ENCODE data around the gene WNT10A.
A peak's percentile ranks its signal among the peaks of the same experiment; 100 is the strongest.

Gene WNT10A

DNA sequence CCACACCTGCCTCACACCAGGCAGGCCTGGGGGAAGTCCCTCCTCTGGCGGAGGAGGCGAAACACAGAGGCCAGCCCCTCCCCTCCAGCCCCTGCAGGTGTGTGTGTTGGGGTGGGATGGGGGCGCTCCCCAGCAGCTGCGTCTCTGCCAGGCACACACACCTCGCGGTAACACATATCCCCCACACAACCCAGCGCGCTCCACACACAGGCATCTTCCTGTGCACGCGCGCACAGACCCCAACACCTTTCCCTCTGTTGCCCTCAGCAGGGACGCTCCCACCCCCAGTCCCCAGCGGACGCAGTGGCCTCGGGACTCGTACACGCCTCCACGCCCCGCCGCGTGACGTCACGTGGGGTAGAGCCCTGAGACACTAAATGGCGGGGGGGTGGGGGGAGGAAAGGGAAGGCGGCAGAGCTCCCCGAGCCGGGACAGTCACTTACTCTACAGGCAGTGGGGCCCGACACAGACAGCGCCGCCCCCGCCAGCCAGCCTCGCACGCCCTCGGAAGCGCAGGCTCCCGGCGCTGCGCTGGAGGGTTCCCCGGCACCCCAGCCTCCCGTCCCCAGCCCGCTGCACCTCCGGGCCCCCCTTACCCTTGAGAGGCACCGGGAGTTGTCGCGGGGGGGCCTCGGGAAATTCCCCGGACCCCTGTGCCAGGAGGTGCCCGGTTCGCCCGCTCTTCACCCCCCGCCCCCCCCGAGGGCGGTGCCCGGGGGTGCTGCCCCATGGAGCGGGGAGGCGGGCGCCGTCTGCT is at the start of gene WNT10A:
WNT10A (plus strand) TSS at position 751 of the 757 bp plus-strand sequence. CDS start 144 bp downstream, outside the sequence.
- ChIA-PET POLR2A (interaction anchor here (1.1 to 1.3 kb wide), 2 partner anchors 18 to 19 kb away, joined by 3 to 6 read pairs; no protein-coding TSS in a partner anchor), CTCF (interaction anchor here (0.6 to 17.7 kb wide), 6 partner anchors 7 to 754 kb away, joined by 3 to 552 read pairs (median 4); no protein-coding TSS in a partner anchor)
- H3K9me3 ChIP-seq (ENCODE audit: control insufficient read depth, insufficient read depth, low read depth, low read length) = no peaks in the 10 kb centered on the region
- no peak within 1 kb of the TSS for H3K27ac ChIP-seq (ENCODE audit: extremely low read depth, low read depth, low read length)
- H3K4me1 ChIP-seq (ENCODE audit: control insufficient read depth, insufficient read depth, low read length) = peaks cover 3% of the 10 kb centered on the region
- no peaks in the 10 kb centered on the region for H3K36me3 ChIP-seq (ENCODE audit: control insufficient read depth in 2 of 2, insufficient read depth in 1 of 2, low read length in 2 of 2)
- H3K4me3 ChIP-seq (ENCODE audit: low read depth, low read length) = peak within 1 kb of the TSS; percentile 17; the same call in 1 of the 2 replicates
- TF ChIP-seq ZNF24 (tag by site-specific recombination; IDR thresholded peaks at IDR 0.05) (no peak), ZNF585B (tag by site-specific recombination; IDR thresholded peaks at IDR 0.05) (no peak), ZNF155 (tag by site-specific recombination; IDR thresholded peaks at IDR 0.05) (no peak), KLF10 (tag by site-specific recombination; IDR thresholded peaks at IDR 0.05) (no peak), ZNF274 (IDR thresholded peaks at IDR 0.05; ENCODE audit: low read length) (no peak), ZNF274 (tag by site-specific recombination; IDR thresholded peaks at IDR 0.05; ENCODE audit: borderline replicate concordance) (no peak), ZSCAN23 (tag by site-specific recombination; IDR thresholded peaks at IDR 0.05) (no peak), ZNF629 (tag by site-specific recombination; IDR thresholded peaks at IDR 0.05) (peak; percentile 25; the same call in 1 of the 2 replicates), ZFP41 (tag by site-specific recombination; IDR thresholded peaks at IDR 0.05; ENCODE audit: borderline replicate concordance) (no peak), TCF7L2 (IDR thresholded peaks at IDR 0.05; ENCODE audit: borderline replicate concordance, low read depth, low read length) (no peak), ZNF596 (tag by site-specific recombination; IDR thresholded peaks at IDR 0.05) (no peak), ZNF677 (tag by site-specific recombination; IDR thresholded peaks at IDR 0.05) (no peak), ZBTB21 (tag by site-specific recombination; IDR thresholded peaks at IDR 0.05) (peak; percentile 53; the same call in 1 of the 2 replicates), ZNF530 (tag by site-specific recombination; IDR thresholded peaks at IDR 0.05; ENCODE audit: low read depth) (no peak), GLIS2 (tag by site-specific recombination; IDR thresholded peaks at IDR 0.05) (peak; percentile 86), ZNF426 (tag by site-specific recombination; IDR thresholded peaks at IDR 0.05) (no peak), ZNF837 (tag by site-specific recombination; IDR thresholded peaks at IDR 0.05) (no peak), KLF1 (tag by site-specific recombination; IDR thresholded peaks at IDR 0.05) (peak; percentile 32; the same call in 1 of the 2 replicates), ZNF747 (tag by site-specific recombination; IDR thresholded peaks at IDR 0.05) (no peak), ZFP69B (tag by site-specific recombination; IDR thresholded peaks at IDR 0.05) (peak; percentile 92), ZNF521 (tag by site-specific recombination; IDR thresholded peaks at IDR 0.05) (no peak), ZNF791 (tag by site-specific recombination; IDR thresholded peaks at IDR 0.05) (no peak), ZNF561 (tag by site-specific recombination; IDR thresholded peaks at IDR 0.05; ENCODE audit: borderline replicate concordance) (no peak), ZNF626 (tag by site-specific recombination; IDR thresholded peaks at IDR 0.05) (no peak), ZNF335 (tag by site-specific recombination; conservative IDR thresholded peaks at IDR 0.05) (0 out of 2 replicates have a peak, but pooled peaks have one; percentile 23), ZBTB7A (tag by site-specific recombination; IDR thresholded peaks at IDR 0.05; ENCODE audit: low read depth) (no peak)
- TF ChIP-seq, protein P1, sequence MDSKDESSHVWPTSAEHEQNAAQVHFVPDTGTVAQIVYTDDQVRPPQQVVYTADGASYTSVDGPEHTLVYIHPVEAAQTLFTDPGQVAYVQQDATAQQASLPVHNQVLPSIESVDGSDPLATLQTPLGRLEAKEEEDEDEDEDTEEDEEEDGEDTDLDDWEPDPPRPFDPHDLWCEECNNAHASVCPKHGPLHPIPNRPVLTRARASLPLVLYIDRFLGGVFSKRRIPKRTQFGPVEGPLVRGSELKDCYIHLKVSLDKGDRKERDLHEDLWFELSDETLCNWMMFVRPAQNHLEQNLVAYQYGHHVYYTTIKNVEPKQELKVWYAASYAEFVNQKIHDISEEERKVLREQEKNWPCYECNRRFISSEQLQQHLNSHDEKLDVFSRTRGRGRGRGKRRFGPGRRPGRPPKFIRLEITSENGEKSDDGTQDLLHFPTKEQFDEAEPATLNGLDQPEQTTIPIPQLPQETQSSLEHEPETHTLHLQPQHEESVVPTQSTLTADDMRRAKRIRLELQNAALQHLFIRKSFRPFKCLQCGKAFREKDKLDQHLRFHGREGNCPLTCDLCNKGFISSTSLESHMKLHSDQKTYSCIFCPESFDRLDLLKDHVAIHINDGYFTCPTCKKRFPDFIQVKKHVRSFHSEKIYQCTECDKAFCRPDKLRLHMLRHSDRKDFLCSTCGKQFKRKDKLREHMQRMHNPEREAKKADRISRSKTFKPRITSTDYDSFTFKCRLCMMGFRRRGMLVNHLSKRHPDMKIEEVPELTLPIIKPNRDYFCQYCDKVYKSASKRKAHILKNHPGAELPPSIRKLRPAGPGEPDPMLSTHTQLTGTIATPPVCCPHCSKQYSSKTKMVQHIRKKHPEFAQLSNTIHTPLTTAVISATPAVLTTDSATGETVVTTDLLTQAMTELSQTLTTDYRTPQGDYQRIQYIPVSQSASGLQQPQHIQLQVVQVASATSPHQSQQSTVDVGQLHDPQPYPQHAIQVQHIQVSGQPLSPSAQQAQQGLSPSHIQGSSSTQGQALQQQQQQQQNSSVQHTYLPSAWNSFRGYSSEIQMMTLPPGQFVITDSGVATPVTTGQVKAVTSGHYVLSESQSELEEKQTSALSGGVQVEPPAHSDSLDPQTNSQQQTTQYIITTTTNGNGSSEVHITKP (tag by site-specific recombination; IDR thresholded peaks at IDR 0.05) = 0 out of 2 replicates have a peak, but pooled peaks have one; percentile 15
- TF ChIP-seq, protein P2, sequence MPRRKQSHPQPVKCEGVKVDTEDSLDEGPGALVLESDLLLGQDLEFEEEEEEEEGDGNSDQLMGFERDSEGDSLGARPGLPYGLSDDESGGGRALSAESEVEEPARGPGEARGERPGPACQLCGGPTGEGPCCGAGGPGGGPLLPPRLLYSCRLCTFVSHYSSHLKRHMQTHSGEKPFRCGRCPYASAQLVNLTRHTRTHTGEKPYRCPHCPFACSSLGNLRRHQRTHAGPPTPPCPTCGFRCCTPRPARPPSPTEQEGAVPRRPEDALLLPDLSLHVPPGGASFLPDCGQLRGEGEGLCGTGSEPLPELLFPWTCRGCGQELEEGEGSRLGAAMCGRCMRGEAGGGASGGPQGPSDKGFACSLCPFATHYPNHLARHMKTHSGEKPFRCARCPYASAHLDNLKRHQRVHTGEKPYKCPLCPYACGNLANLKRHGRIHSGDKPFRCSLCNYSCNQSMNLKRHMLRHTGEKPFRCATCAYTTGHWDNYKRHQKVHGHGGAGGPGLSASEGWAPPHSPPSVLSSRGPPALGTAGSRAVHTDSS (tag by site-specific recombination; IDR thresholded peaks at IDR 0.05) = no peak
- TF ChIP-seq, protein P3, sequence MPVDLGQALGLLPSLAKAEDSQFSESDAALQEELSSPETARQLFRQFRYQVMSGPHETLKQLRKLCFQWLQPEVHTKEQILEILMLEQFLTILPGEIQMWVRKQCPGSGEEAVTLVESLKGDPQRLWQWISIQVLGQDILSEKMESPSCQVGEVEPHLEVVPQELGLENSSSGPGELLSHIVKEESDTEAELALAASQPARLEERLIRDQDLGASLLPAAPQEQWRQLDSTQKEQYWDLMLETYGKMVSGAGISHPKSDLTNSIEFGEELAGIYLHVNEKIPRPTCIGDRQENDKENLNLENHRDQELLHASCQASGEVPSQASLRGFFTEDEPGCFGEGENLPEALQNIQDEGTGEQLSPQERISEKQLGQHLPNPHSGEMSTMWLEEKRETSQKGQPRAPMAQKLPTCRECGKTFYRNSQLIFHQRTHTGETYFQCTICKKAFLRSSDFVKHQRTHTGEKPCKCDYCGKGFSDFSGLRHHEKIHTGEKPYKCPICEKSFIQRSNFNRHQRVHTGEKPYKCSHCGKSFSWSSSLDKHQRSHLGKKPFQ (tag by site-specific recombination; IDR thresholded peaks at IDR 0.05) = no peak
- TF ChIP-seq, protein P4, sequence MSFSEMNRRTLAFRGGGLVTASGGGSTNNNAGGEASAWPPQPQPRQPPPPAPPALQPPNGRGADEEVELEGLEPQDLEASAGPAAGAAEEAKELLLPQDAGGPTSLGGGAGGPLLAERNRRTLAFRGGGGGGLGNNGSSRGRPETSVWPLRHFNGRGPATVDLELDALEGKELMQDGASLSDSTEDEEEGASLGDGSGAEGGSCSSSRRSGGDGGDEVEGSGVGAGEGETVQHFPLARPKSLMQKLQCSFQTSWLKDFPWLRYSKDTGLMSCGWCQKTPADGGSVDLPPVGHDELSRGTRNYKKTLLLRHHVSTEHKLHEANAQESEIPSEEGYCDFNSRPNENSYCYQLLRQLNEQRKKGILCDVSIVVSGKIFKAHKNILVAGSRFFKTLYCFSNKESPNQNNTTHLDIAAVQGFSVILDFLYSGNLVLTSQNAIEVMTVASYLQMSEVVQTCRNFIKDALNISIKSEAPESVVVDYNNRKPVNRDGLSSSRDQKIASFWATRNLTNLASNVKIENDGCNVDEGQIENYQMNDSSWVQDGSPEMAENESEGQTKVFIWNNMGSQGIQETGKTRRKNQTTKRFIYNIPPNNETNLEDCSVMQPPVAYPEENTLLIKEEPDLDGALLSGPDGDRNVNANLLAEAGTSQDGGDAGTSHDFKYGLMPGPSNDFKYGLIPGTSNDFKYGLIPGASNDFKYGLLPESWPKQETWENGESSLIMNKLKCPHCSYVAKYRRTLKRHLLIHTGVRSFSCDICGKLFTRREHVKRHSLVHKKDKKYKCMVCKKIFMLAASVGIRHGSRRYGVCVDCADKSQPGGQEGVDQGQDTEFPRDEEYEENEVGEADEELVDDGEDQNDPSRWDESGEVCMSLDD (tag by site-specific recombination; IDR thresholded peaks at IDR 0.05) = peak; percentile 35; the same call in 1 of the 2 replicates
